HepG2 (cell line): Measurements from ENCODE around the gene UQCR11. TPM values are rescaled to one million over a fixed set of nuclear protein-coding genes. Genes with fewer than 3 reads are reported as not detected.

Experiments used
- ATF1 ChIP-seq: IDR thresholded peaks from 2 replicates; pipeline ENCODE4 v1.6.1; 2016; ENCODE audit warnings: mild to moderate bottlenecking, control low read depth
- CBX2 ChIP-seq, 2 experiments: fragments of 200-600 bp in 1 of 2; sonication (generic); formaldehyde crosslinking in 1 of 2; IDR thresholded peaks; 2 replicates each; pipeline versions ENCODE4 v1.7.0 to v1.8.1; 2018 to 2022; ENCODE audit warnings: low read depth in 2 of 2, low read length in 1 of 2, mild to moderate bottlenecking in 1 of 2, missing genetic modification reagents in 1 of 2
- DMTF1 ChIP-seq: sonication (generic); formaldehyde crosslinking; IDR thresholded peaks from 2 replicates; pipeline ENCODE4 v1.4.0; 2020; ENCODE audit warnings: mild to moderate bottlenecking, missing genetic modification reagents
- FOXM1 ChIP-seq: sonication (generic); formaldehyde crosslinking; IDR thresholded peaks from 2 replicates; pipeline ENCODE4 v1.5.0; 2020; ENCODE audit warnings: missing genetic modification reagents
- HMGXB3 ChIP-seq: sonication (generic); formaldehyde crosslinking; IDR thresholded peaks from 2 replicates; pipeline ENCODE4 v1.4.0; 2020; ENCODE audit warnings: missing genetic modification reagents, borderline replicate concordance
- IKZF5 ChIP-seq: IDR thresholded peaks from 2 replicates; pipeline ENCODE4 v1.6.1; 2018; ENCODE audit warnings: missing genetic modification reagents, mild to moderate bottlenecking, missing compliant biosample characterization
- IRF9 ChIP-seq: sonication (generic); formaldehyde crosslinking; IDR thresholded peaks from 2 replicates; pipeline ENCODE4 v1.8.0; 2022; ENCODE audit warnings: missing genetic modification reagents, mild to moderate bottlenecking, borderline replicate concordance
- ISL2 ChIP-seq: sonication (generic); formaldehyde crosslinking; IDR thresholded peaks from 2 replicates; pipeline ENCODE4 v1.5.0; 2020; ENCODE audit warnings: missing genetic modification reagents
- MXD1 ChIP-seq: sonication (generic); formaldehyde crosslinking; IDR thresholded peaks from 2 replicates; pipeline ENCODE4 v1.4.0; 2020; ENCODE audit warnings: mild to moderate bottlenecking, missing genetic modification reagents
- RELA ChIP-seq: sonication (generic); formaldehyde crosslinking; IDR thresholded peaks from 2 replicates; pipeline ENCODE4 v1.4.0; 2020; ENCODE audit warnings: missing genetic modification reagents
- SOX6 ChIP-seq, 2 experiments: fragments of 450-650 bp in 1 of 2; sonication (generic) in 1 of 2; formaldehyde crosslinking in 1 of 2; IDR thresholded peaks; 2 replicates each; pipeline versions ENCODE4 v1.4.0 to v1.6.1; 2017 to 2020; ENCODE audit warnings: antibody characterized with exemption in 1 of 2, mild to moderate bottlenecking in 1 of 2, missing genetic modification reagents in 1 of 2
- TBX2 ChIP-seq: sonication (generic); formaldehyde crosslinking; IDR thresholded peaks from 2 replicates; pipeline ENCODE4 v1.5.0; 2020; ENCODE audit warnings: missing genetic modification reagents, mild to moderate bottlenecking, borderline replicate concordance
- THAP8 ChIP-seq: sonication (generic); formaldehyde crosslinking; IDR thresholded peaks from 2 replicates; pipeline ENCODE4 v1.5.1; 2020; ENCODE audit warnings: missing genetic modification reagents, mild to moderate bottlenecking, borderline replicate concordance
- ZFP41 ChIP-seq: sonication (generic); formaldehyde crosslinking; IDR thresholded peaks from 2 replicates; pipeline ENCODE4 v1.4.0; 2020; ENCODE audit warnings: mild to moderate bottlenecking, missing genetic modification reagents, borderline replicate concordance
- polyA plus RNA-seq, 8 experiments: library from polyadenylated mRNA; depleted of rRNA in 3 of 8; stranded (reverse) in 7 of 8; unstranded in 1 of 8; fragments of >200 nt; fragmentation: Illumina TruSeq in 4 of 8; extraction: Trizol in 4 of 8; gene quantifications; 2 replicates each; pipeline versions ENCODE4 v1.2.1 to v1.2.3, GENCODE V29; 2011 to 2016; ENCODE audit warnings: low read depth in 4 of 8, missing spikeins in 1 of 8, mixed read lengths in 1 of 8; ENCODE audit not compliant: insufficient read depth in 1 of 8
- total RNA-seq, 5 experiments: library from RNA; depleted of rRNA; stranded (reverse); fragments of >200 nt; fragmentation: Illumina TruSeq; extraction: Trizol; gene quantifications; 2 replicates each; pipeline ENCODE4 v1.2.3, GENCODE V29; 2016; ENCODE audit warnings: low read depth in 1 of 5

The UQCR11 gene
- total and polyA plus RNA-seq, 2 of the 13 experiments (the other 11 are each of a cell fraction or from before 2014, with no cell fraction given): 125 to 214 TPM

- no peak for TF ChIP-seq DMTF1
- 0 out of 2 replicates have a peak, but pooled peaks have one; percentile 16 for TF ChIP-seq ISL2 (CRISPR knock-in tag)
- TF ChIP-seq IRF9 (CRISPR knock-in tag): no peak
- TF ChIP-seq ATF1 (CRISPR knock-in tag): no peak
- no peak for TF ChIP-seq CBX2 (IDR thresholded peaks at IDR 0.05; ENCODE audit: low read depth, low read length)
- TF ChIP-seq CBX2 (CRISPR knock-in tag; IDR thresholded peaks at IDR 0.05; ENCODE audit: low read depth): no peak
- TF ChIP-seq THAP8 (CRISPR knock-in tag): no peak
- TF ChIP-seq SOX6 (IDR thresholded peaks at IDR 0.05): no peak
- 0 out of 2 replicates have a peak, but pooled peaks have one; percentile 24 for TF ChIP-seq SOX6 (CRISPR knock-in tag; IDR thresholded peaks at IDR 0.05)
- TF ChIP-seq ZFP41 (CRISPR knock-in tag): no peak
- no peak for TF ChIP-seq IKZF5 (CRISPR knock-in tag)
- TF ChIP-seq TBX2 (CRISPR knock-in tag): 0 out of 2 replicates have a peak, but pooled peaks have one; percentile 38
- TF ChIP-seq HMGXB3: peak; percentile 30; the same call in 1 of the 2 replicates
- TF ChIP-seq MXD1 (CRISPR knock-in tag): peak; percentile 71; the same call in 1 of the 2 replicates
- no peak for TF ChIP-seq FOXM1 (CRISPR knock-in tag)
- TF ChIP-seq RELA (CRISPR knock-in tag): no peak
Observed at GRCh38 chr19:1592755-1593500, 12.3 kb downstream of the UQCR11 start, which contains the start of gene MBD3 (continued).
